Eye (tissue), 1 donor: ENCODE results near the gene SMAD3.
A peak's percentile ranks its signal among the peaks of the same experiment; 100 is the strongest.

Source experiments
- DNase-seq: peaks from one replicate; pipeline ENCODE4 v3.0.0-alpha.2; 2015

Gene SMAD3

GRCh38 chr15:67133026-67133425 is 67.6 kb downstream of the SMAD3 start:
- no peak for DNase-seq

DNA sequence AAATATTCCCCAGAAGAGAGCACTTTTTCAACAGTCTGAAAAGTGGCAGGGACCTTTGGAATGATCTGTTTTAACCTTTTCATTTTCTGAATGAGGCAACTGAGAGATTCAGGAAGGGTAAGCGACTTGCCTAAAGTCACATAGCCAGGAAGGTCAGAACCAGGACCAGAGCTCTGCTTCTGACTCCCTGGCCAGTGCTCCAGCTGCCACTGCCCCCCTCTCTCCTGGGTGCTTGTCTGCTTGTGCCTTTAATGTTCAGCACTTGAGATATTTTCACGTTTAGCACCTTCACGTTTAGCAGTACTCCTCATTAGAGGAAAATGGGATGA is 68.3 kb downstream of the SMAD3 start:
- no peak for DNase-seq

DNA sequence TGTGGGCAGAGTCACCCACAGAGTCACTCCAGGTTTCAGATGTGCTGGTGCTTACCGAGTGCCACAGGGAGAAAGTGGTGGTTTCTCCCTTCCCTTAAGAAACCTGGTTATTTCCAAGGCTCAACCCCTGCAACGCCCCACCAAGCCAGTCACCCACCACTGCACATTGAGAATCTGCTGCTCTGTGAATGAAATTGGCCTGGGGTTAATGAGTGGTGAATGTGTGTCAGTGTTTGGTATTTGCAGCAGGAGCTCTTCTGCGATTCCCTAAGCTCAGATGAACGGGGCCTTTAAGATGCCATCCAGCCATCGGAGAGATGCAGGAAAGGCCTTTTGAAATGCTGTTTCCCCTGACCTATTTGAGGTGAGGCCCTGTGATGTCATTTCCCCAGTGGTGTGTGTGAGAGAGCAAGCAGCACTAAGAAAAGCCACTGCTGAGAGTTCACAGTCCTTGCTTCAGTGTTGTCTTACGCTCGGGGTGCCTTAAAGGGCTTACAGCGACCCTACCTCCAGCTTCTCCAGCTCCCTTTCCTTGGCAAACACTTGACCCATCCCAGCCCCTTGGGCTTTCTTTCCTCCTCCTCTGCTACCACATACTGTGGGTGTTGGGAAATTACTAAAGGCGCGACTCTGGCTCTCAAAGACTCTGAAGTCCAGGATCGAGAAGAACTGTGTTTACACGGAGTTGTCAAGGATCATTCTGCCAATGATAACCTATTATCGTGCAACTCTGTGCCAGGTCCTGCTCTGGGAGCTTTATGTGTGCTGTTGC is 68.9 kb downstream of the SMAD3 start:
- DNase-seq: peak; percentile 87

DNA sequence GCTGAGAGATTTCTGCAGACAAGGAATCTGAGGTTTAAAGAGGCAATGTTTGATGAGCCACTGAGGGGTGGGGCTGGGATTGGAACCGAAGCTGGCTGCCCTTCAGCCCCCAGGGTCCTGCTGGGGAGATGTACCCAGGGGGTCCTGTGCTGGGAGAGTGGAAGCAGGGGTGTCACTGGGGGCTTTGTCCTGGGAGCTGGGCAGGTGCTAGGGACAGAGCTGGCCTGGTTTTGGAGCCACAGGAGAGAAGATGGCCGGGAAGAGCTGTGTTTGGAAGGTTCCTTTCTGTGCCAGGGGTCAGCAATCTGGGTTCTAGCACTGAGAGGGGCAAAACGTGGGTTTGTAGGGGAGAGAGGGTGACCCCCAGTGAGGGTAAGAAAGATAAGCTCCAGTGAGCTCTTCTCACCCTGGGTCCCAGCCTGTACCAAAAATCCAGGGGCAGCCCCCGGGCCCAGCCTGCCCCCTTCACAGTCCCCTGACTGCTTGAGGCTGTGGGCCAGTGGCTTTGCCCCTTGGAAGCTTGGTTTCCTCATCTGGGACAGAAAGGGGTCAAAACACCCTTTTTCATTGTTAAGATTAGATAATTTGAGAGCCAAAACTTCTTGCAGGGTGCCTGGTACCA is 69.6 kb downstream of the SMAD3 start:
- no peak for DNase-seq

GRCh38 chr15:67135494-67135893 is 70.1 kb downstream of the SMAD3 start:
- DNase-seq: peak; percentile 59

DNA sequence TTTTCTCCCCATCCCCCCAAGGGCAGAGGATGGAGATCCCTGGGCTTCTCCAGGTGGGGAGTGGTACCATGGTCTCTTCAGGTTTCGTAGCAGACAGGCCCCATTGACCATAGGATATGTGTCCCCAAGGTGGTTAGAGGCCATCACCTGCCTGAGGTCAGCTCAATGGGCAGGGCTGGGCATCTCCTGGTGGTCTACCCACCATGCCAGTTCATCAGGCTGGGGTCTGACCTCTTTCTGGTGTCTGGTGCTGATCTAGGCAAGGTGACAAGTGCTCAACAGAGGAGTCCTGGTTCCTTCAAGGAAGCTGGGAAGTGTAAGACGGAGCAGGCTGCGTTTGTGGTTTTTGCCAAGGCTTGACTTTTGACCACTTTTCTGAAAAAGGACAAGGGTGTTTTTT is 71.4 kb downstream of the SMAD3 start:
- no peak for DNase-seq

DNA sequence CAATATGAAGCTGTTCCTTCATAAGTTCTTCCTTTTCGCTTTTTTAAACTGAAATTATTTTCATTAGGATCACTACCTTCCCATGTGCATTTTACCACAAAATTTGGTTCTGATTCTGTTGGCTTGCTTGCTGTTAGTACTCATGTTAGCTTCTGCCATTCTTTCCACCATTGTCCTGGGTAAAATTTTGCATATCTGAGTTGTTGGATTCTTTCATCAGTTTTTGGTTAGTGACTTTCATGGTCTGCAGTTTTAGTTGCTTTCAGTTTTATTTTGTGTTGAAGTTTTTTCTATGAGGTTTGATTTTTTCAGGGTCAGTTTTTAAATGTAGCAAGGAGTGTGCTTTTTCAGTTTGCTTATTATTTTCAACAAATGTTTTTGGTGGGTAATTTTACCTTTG is 71.9 kb downstream of the SMAD3 start:
- no peak for DNase-seq

GRCh38 chr15:67137951-67138848 is 72.8 kb downstream of the SMAD3 start:
- no peak for DNase-seq

- DNase-seq: peak; percentile 79
These were observed 73.8 kb downstream of the SMAD3 start for GRCh38 chr15:67138891-67139855.

DNA sequence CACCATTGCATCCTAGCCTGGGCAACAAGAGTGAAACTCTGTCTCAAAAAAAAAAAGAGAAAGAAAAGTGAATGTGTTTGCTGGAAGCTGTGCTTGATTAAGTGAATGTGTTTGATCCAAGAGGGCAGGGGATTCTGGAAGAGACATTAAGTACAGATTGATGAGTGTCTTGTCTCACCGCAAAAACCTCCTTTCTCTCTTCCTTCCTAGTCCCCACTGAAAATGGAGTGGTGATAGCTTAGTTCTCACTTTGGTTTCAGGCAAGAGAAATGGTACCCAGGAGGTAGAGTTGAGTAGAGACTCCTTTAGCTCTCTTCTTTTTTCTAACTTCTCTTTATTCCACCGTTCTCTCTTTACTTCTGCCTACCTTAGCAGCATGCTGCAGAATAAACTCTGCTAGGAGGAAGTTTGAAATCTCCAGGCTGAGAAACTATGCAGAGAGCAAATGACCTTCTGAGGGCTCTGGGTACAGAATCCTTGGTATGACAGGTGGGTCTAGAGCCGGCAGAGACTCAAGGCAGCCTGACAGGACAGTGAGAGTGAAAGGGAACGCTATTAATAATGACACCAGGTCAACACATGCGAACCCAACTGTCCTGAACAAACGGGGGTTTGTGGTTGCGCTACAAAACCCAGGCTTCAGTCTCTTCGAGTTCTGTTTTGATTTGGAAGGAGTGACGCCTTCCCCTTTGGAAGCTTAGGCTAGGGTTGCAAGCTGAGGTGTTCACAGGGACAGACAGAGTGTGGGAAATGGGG is 74.9 kb downstream of the SMAD3 start:
- no peak for DNase-seq

- DNase-seq: no peak
These were observed 76.8 kb downstream of the SMAD3 start for GRCh38 chr15:67142092-67142766.

- DNase-seq: no peak
These were observed 77.3 kb downstream of the SMAD3 start for GRCh38 chr15:67142767-67143100.

- no peak for DNase-seq
These were observed 78.2 kb downstream of the SMAD3 start for GRCh38 chr15:67143646-67144045.

DNA sequence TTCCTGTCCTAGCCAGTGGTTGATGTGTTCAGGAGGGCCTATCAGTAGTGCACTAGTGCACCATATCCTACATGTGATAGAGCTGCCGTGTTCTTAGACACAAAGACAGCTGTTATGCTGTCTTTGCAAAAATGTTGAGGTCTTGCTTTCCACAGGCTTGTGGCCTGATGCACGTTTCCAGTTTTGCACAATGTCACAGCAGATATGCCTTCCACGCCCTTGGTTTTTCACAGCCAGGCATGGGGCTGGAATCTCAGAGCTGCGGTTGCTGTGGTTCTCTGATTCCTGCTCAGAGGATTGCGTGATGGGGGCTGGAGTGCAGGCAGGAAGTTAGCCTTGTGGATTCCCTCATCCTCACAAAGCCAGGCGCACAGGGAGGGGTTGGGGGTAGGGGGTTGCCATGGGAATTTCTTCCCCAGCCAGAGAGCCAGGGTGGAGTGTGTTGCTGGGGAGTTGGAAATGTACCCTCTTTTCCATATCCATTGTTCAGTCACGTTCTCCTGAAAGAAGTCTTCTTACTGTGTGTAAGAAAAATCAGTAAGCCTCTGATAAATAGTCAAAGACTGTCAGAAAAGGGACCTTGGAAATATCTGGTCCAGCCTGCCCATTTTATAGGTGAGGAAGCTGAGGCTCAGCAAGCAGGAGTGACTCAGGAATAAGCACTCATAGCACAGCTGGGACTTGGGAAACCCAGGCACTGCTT is 79.4 kb downstream of the SMAD3 start:
- no peak for DNase-seq

GRCh38 chr15:67145312-67145610 is 79.9 kb downstream of the SMAD3 start:
- DNase-seq: no peak

DNA sequence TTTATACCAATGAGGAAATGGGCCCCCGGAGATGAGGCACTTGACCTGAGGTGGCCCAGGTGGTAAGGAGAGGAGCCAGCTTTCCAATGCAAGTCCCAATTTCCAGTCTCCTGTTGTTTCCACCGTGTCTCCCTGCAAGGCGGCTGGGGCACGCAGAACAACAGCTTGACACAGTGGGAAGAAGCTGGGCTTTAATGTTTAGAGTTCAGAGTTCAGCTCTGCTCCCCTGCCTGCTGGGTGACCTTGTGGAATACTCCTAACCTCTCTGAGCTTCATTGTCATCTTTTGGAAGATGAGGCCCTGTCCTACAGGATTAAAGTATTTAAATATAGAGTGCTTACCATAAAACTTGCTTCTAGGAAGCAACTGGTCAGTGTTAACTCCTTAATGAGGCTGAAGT is 80.3 kb downstream of the SMAD3 start:
- DNase-seq: no peak

DNA sequence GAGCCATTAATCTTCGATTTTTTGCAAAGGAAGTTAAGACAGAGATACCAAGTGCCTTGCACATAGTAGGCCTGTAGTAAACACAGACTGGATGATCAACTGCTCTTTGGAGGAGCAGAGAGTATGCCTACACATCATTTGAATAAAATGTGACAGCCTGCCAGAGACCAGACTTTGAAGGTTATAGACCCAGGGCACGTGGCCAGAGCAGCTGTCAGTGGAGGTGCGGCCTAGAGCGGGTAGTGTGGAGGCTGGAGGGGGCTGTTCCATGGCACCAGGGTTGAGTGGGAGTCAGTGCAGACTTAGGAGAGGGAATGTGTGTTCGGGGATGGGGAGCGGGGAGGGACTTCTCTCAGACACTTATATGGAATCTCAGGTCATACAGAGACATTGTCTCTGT is 80.8 kb downstream of the SMAD3 start:
- peak; percentile 75 for DNase-seq

GRCh38 chr15:67146875-67147381 is 81.5 kb downstream of the SMAD3 start:
- peak; percentile 61 for DNase-seq

GRCh38 chr15:67147396-67147949 is 82.1 kb downstream of the SMAD3 start:
- DNase-seq: no peak

- no peak for DNase-seq
These were observed 82.8 kb downstream of the SMAD3 start for GRCh38 chr15:67148196-67148701.
